IMR-90 (cell line): ENCODE data around the gene ACKR4. TPM values are rescaled to one million over a fixed set of nuclear protein-coding genes. Genes with fewer than 3 reads are reported as not detected.

Experiments used
- ATAC-seq: fragments of 200-7000 bp; cut with Tn5 transposase; 2 replicates; pipeline ENCODE4 v1.9.1; 2020; ENCODE audit warnings: low read depth, mild to moderate bottlenecking, moderate library complexity
- BruUV-seq: library from RNA; stranded (reverse); fragments of 400-500 nt; replicated peaks from 2 replicates; lab custom pipeline; 2021; lab: Mats Ljungman, UMichigan
- CTCF ChIA-PET: fragments of 300-600 bp; formaldehyde crosslinking; extraction: SDS; loops from one replicate; lab custom pipeline; 2021; ENCODE audit warnings: antibody characterized with exemption; lab: Yijun Ruan, JAX
- POLR2A ChIA-PET: fragments of 300-600 bp; sonication (Branson Sonifier 250); formaldehyde crosslinking; loops from one replicate; lab custom pipeline; 2022; ENCODE audit warnings: antibody characterized with exemption; ENCODE audit not compliant: unreplicated experiment; lab: Charles Lee
- DNase-seq: peaks from one replicate; pipeline ENCODE4 v3.0.0; 2013
- H2AFZ ChIP-seq: replicated peaks from 2 replicates; pipeline ENCODE3; 2013; ENCODE audit warnings: low read length, mild to moderate bottlenecking; ENCODE audit not compliant: poor library complexity
- H2AK5ac ChIP-seq: 2 replicates; pipeline ENCODE4 v1.6.1; 2013; ENCODE audit warnings: low read depth, low read length, inconsistent platforms
- H2AK9ac ChIP-seq: replicated peaks from 2 replicates; pipeline ENCODE3; 2013; ENCODE audit warnings: mild to moderate bottlenecking, low read depth, low read length, moderate library complexity; ENCODE audit not compliant: poor library complexity
- H2BK120ac ChIP-seq: 2 replicates; pipeline ENCODE4 v1.6.1; 2013; ENCODE audit warnings: low read depth, low read length, inconsistent platforms
- H2BK15ac ChIP-seq: 3 replicates; pipeline ENCODE4 v1.6.1; 2013; ENCODE audit warnings: low read depth, low read length, inconsistent platforms
- H2BK20ac ChIP-seq: 2 replicates; pipeline ENCODE4 v1.6.1; 2013; ENCODE audit warnings: low read depth, mild to moderate bottlenecking, inconsistent platforms, low read length, moderate library complexity
- H2BK5ac ChIP-seq: 2 replicates; pipeline ENCODE4 v1.6.1; 2013; ENCODE audit warnings: mild to moderate bottlenecking, low read depth, low read length, inconsistent platforms; ENCODE audit not compliant: poor library complexity, severe bottlenecking
- H3K14ac ChIP-seq: replicated peaks from 2 replicates; pipeline ENCODE4 v1.6.1; 2013; ENCODE audit warnings: low read depth, low read length, inconsistent platforms
- H3K18ac ChIP-seq: 2 replicates; pipeline ENCODE4 v1.6.1; 2013; ENCODE audit warnings: low read depth, low read length, control low read depth
- H3K23ac ChIP-seq: 2 replicates; pipeline ENCODE4 v1.6.1; 2013; ENCODE audit warnings: low read depth, low read length, inconsistent platforms
- H3K27ac ChIP-seq: 2 replicates; pipeline ENCODE4 v1.5.1; 2013; ENCODE audit warnings: mild to moderate bottlenecking, control low read depth, low read length; ENCODE audit not compliant: insufficient read depth
- H3K27me3 ChIP-seq: 2 replicates; pipeline ENCODE4 v1.6.1; 2013; ENCODE audit warnings: low read length; ENCODE audit not compliant: control insufficient read depth, insufficient read depth
- H3K36me3 ChIP-seq: 2 replicates; pipeline ENCODE4 v1.6.1; 2013; ENCODE audit warnings: low read length, mixed read lengths; ENCODE audit not compliant: control insufficient read depth, insufficient read depth
- H3K4ac ChIP-seq: 2 replicates; pipeline ENCODE4 v1.6.1; 2013; ENCODE audit warnings: low read depth, low read length, inconsistent platforms
- H3K4me1 ChIP-seq: 2 replicates; pipeline ENCODE4 v1.6.1; 2013; ENCODE audit warnings: low read length, mixed read lengths; ENCODE audit not compliant: control insufficient read depth, insufficient read depth
- H3K4me2 ChIP-seq: 2 replicates; pipeline ENCODE4 v1.6.1; 2013; ENCODE audit warnings: low read depth, mild to moderate bottlenecking, control low read depth, low read length, moderate library complexity
- H3K4me3 ChIP-seq: 2 replicates; pipeline ENCODE4 v1.5.1; 2013; ENCODE audit warnings: low read depth, mild to moderate bottlenecking, control low read depth, low read length, moderate library complexity; ENCODE audit not compliant: insufficient read depth
- H3K56ac ChIP-seq: 2 replicates; pipeline ENCODE4 v1.6.1; 2013; ENCODE audit warnings: low read length, inconsistent platforms; ENCODE audit not compliant: insufficient read depth; ENCODE audit errors: extremely low read depth
- H3K79me1 ChIP-seq, 2 experiments: 2 replicates each; pipeline ENCODE4 v1.6.1; 2013; ENCODE audit warnings: low read length in 2 of 2, inconsistent platforms in 1 of 2, low read depth in 1 of 2
- H3K9ac ChIP-seq: 2 replicates; pipeline ENCODE4 v1.6.1; 2013; ENCODE audit warnings: low read depth, low read length, control low read depth
- H3K9me1 ChIP-seq: 2 replicates; pipeline ENCODE4 v1.6.1; 2013; ENCODE audit warnings: low read length, inconsistent platforms; ENCODE audit not compliant: insufficient read depth
- H3K9me3 ChIP-seq: 2 replicates; pipeline ENCODE4 v1.6.1; 2013; ENCODE audit warnings: low read length; ENCODE audit not compliant: control insufficient read depth, insufficient read depth
- H4K20me1 ChIP-seq: 2 replicates; pipeline ENCODE4 v1.6.1; 2013; ENCODE audit warnings: low read length, inconsistent platforms; ENCODE audit not compliant: insufficient read depth
- H4K5ac ChIP-seq: 2 replicates; pipeline ENCODE4 v1.6.1; 2013; ENCODE audit warnings: mild to moderate bottlenecking, low read depth, low read length, control low read depth
- H4K8ac ChIP-seq, 2 experiments: 2 replicates each; pipeline ENCODE4 v1.6.1; 2013; ENCODE audit warnings: low read depth in 2 of 2, low read length in 2 of 2, control low read depth in 1 of 2, inconsistent platforms in 1 of 2
- H4K91ac ChIP-seq: 2 replicates; pipeline ENCODE4 v1.6.1; 2013; ENCODE audit warnings: low read depth, low read length, inconsistent platforms; ENCODE audit not compliant: insufficient read depth
- CHD1 ChIP-seq: IDR thresholded peaks from 2 replicates; pipeline ENCODE4 v1.6.1; 2012; ENCODE audit warnings: low read depth, low read length, improper control_type of control experiment
- POLR2A ChIP-seq: IDR thresholded peaks from 2 replicates; pipeline ENCODE4 v1.6.1; 2012; ENCODE audit warnings: mild to moderate bottlenecking, low read depth, low read length
- RFX5 ChIP-seq: IDR thresholded peaks from 2 replicates; pipeline ENCODE4 v1.8.0; 2012; ENCODE audit warnings: low read depth, mild to moderate bottlenecking, low read length, moderate library complexity
- WGBS, 2 experiments: methylation state at CpG; one replicate each; pipeline versions ENCODE4 v1.1.5 to v1.1.7; 2013; ENCODE audit warnings: missing lambda C conversion rate in 2 of 2; ENCODE audit not compliant: insufficient read length in 1 of 2; ENCODE audit errors: extremely low coverage in 2 of 2; 5-methylcytosine and 5-hydroxymethylcytosine counted together
- dilution Hi-C: fragments of 300-500 bp; cut with HindIII; formaldehyde crosslinking; loops from one replicate; pipeline ENCODE4 v1.14.3; 2018; ENCODE audit warnings: low sequenced_read_pairs; ENCODE audit not compliant: unreplicated experiment
- in situ Hi-C: fragments of 300-500 bp; cut with MboI; formaldehyde crosslinking; loops from 3 replicates; pipeline ENCODE4 v1.14.3; 2019; ENCODE audit warnings: low sequenced_read_pairs, inconsistent platforms, mixed read lengths
- intact Hi-C: fragments of 100-400 bp; cut with micrococcal nuclease; formaldehyde crosslinking; loops from 2 replicates; pipeline ENCODE4 v1.10.0; 2022
- polyA plus RNA-seq, 3 experiments: library from polyadenylated mRNA; depleted of rRNA; stranded (reverse); fragments of >200 nt; gene quantifications; 2 replicates each; pipeline ENCODE4 v1.2.3, GENCODE V29; 2012; ENCODE audit warnings: low replicate concordance in 1 of 3
- total RNA-seq: library from RNA; depleted of rRNA; stranded (reverse); fragments of >200 nt; gene quantifications from 2 replicates; pipeline ENCODE4 v1.2.3, GENCODE V29; 2012
- TF ChIP-seq, protein P1 (sequence below): fragments of 150-350 bp; IDR thresholded peaks from 2 replicates; pipeline ENCODE4 v1.6.1; 2016; ENCODE audit warnings: low read depth, mild to moderate bottlenecking, low read length, moderate library complexity, borderline replicate concordance

ACKR4 gene
- total and polyA plus RNA-seq, 2 of the 4 experiments (the other 2 are of a cell fraction): 0.18 TPM; not detected in 1

DNA sequence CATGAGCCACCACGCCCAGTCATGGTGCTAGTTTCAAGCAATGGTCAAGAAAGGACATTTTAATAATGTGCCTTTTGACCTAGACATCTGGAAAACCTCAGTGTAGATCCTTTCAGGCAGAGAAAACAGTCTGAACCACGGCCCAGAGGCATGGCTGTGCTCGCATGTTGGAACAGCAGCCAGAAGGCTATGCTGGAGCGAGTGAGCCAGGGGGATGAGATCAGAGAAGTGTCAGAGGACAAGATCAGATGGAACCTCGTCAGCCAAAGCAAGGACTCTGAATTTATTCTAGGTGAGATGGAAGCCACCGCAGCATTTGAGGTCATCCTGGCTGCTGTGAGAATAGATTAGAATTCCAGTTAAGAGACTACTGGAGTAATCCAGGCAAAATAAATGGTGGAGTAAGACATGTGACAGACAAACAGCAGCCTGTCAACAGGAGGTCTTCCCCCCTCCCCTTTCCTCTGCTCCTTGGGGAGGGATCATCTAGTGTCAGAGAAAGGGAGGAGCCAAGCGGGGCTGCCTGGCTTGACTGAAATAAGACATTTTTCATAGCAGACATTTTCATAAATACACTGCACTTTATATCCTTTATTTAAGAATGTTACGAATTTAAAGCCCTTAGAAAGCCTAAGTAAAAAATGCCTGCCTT lies 40.4 kb upstream of the ACKR4 start:
- ATAC-seq: no peak
- Histone ChIP-seq H3K9me3 (no peaks in the 10 kb centered on the region), H2AK9ac (no peak overlapping the region), H3K4me2 (no peak overlapping the region), H3K4me1 (0 out of 2 replicates have a peak, but pooled peaks cover 1% of the 10 kb centered on the region), H3K4ac (no peak overlapping the region), H3K36me3 (peaks cover 6% of the 10 kb centered on the region), H4K91ac (no peak overlapping the region), H2BK15ac (no peak overlapping the region), H2BK120ac (no peak overlapping the region), H2AK5ac (no peak overlapping the region), H3K4me3 (no peak overlapping the region), H2BK5ac (no peak overlapping the region), H2AFZ (no peak overlapping the region), H4K20me1 (no peaks in the 10 kb centered on the region), H3K79me1 (no peaks in the 10 kb centered on the region), H3K9ac (no peak overlapping the region), H3K14ac (no peak overlapping the region), H2BK20ac (no peak overlapping the region), H3K27me3 (no peaks in the 10 kb centered on the region), H3K23ac (no peak overlapping the region), H4K5ac (no peak overlapping the region), H4K8ac (no peak overlapping the region), H3K9me1 (peaks cover 7% of the 10 kb centered on the region; the same call in 1 of the 2 replicates), H3K18ac (no peak overlapping the region), H3K56ac (no peak overlapping the region), H3K27ac (no peak overlapping the region)
- no peak for TF ChIP-seq CHD1
- no peak for TF ChIP-seq POLR2A
- TF ChIP-seq, protein P1, sequence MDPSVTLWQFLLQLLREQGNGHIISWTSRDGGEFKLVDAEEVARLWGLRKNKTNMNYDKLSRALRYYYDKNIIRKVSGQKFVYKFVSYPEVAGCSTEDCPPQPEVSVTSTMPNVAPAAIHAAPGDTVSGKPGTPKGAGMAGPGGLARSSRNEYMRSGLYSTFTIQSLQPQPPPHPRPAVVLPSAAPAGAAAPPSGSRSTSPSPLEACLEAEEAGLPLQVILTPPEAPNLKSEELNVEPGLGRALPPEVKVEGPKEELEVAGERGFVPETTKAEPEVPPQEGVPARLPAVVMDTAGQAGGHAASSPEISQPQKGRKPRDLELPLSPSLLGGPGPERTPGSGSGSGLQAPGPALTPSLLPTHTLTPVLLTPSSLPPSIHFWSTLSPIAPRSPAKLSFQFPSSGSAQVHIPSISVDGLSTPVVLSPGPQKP: no peak
- no peak for TF ChIP-seq RFX5
- 79% methylated on average over 5 of the region's 8 CpGs; no CpG with 5 or more reads in 1 of the 2 experiments for WGBS, 2 experiments
- ChIA-PET POLR2A (no interaction called here), CTCF (no interaction called here)
- dilution Hi-C loops (no loop called here), in situ Hi-C loops (no loop called here), intact Hi-C loops (no loop called here)
- no TSS peak for BruUV-seq
- no peak for DNase-seq
